Measurements from ENCODE around the gene CIAO3.
"Not testable (repeated sequence)": the region's sequence is repeated elsewhere in the genome, so short reads cannot be mapped to it uniquely, and the experiment has no call there.

GRCh38 chr16:776298-776697 lies 35.5 kb upstream of the CIAO3 start:
- TF ChIP-seq CTCF (tag by site-specific recombination; IDR thresholded peaks at IDR 0.05); ZNF138 (tag by site-specific recombination; IDR thresholded peaks at IDR 0.05; ENCODE audit: borderline replicate concordance); ZNF423 (tag by site-specific recombination; IDR thresholded peaks at IDR 0.05); ZNF561 (tag by site-specific recombination; IDR thresholded peaks at IDR 0.05; ENCODE audit: borderline replicate concordance); ZNF292 (tag by site-specific recombination; IDR thresholded peaks at IDR 0.05; ENCODE audit: borderline replicate concordance, low read depth); HOXD13 (CRISPR knock-in tag; IDR thresholded peaks at IDR 0.05; ENCODE audit: borderline replicate concordance); ZNF513 (tag by site-specific recombination; IDR thresholded peaks at IDR 0.05); ZNF571 (tag by site-specific recombination; IDR thresholded peaks at IDR 0.05); ZNF473 (tag by site-specific recombination; IDR thresholded peaks at IDR 0.05); ZBTB20 (tag by site-specific recombination; IDR thresholded peaks at IDR 0.05); YY1 (tag by site-specific recombination; IDR thresholded peaks at IDR 0.05): not testable (repeated sequence)
